GM12878 (cell line): ENCODE measurements around the gene AQP9. TPM values are rescaled to one million over a fixed set of nuclear protein-coding genes. Genes with fewer than 3 reads are reported as not detected.

ENCODE experiments used
- ATAC-seq: fragments of 200-7000 bp; cut with Tn5 transposase; 3 replicates; pipeline ENCODE4 v1.9.1; 2020; ENCODE audit warnings: mild to moderate bottlenecking, moderate library complexity
- BruUV-seq: library from RNA; stranded (reverse); fragments of 400-500 nt; replicated peaks from 2 replicates; lab custom pipeline; 2021; lab: Mats Ljungman, UMichigan
- CTCF ChIA-PET: fragments of 300-600 bp; sonication (Branson Sonifier 250); formaldehyde crosslinking; extraction: SDS; loops from one replicate; lab custom pipeline; 2021; ENCODE audit warnings: inconsistent platforms; lab: Yijun Ruan, JAX
- POLR2A ChIA-PET: fragments of 350-600 bp; formaldehyde crosslinking; extraction: SDS; loops from one replicate; lab custom pipeline; 2021; ENCODE audit warnings: inconsistent platforms; lab: Charles Lee
- RAD21 ChIA-PET: fragments of 300-600 bp; sonication (Branson Sonifier 250); formaldehyde crosslinking; loops from one replicate; lab custom pipeline; 2023; ENCODE audit warnings: antibody characterized with exemption; ENCODE audit not compliant: unreplicated experiment; lab: Charles Lee
- SMC1A ChIA-PET: fragments of 300-600 bp; sonication (Branson Sonifier 250); formaldehyde crosslinking; loops from one replicate; lab custom pipeline; 2023; ENCODE audit not compliant: unreplicated experiment, uncharacterized antibody; lab: Charles Lee
- DNase-seq: peaks from one replicate; pipeline ENCODE4 v3.0.0-alpha.2; 2011; ENCODE audit warnings: low read depth, low spot score
- FAIRE-seq: peaks from 3 replicates; lab custom pipeline; 2011; peaks lifted over from hg19 to GRCh38; lab: Jason Lieb, UNC
- H2AFZ ChIP-seq: 2 replicates; pipeline ENCODE4 v1.6.0; 2011; ENCODE audit warnings: low read depth, low read length, control low read depth; ENCODE audit not compliant: control insufficient read depth
- H3K27ac ChIP-seq: 2 replicates; pipeline ENCODE4 v1.5.1; 2011; ENCODE audit warnings: control low read depth; ENCODE audit not compliant: control insufficient read depth, insufficient read depth
- H3K27me3 ChIP-seq, 2 experiments: replicated peaks in 1 of 2; 2 replicates each; pipeline versions ENCODE4 v1.6.0 to v1.6.1; 2011; ENCODE audit warnings: low read length in 1 of 2; ENCODE audit not compliant: control insufficient read depth in 2 of 2, insufficient read depth in 2 of 2
- H3K36me3 ChIP-seq, 2 experiments: 2 replicates each; pipeline ENCODE4 v1.5.1; 2011; ENCODE audit warnings: low read length in 1 of 2; ENCODE audit not compliant: control insufficient read depth in 2 of 2, insufficient read depth in 2 of 2
- H3K4me1 ChIP-seq: 2 replicates; pipeline ENCODE4 v1.6.1; 2011; ENCODE audit warnings: mild to moderate bottlenecking, low read length, moderate library complexity, mixed read lengths; ENCODE audit not compliant: control insufficient read depth, insufficient read depth
- H3K4me2 ChIP-seq: 2 replicates; pipeline ENCODE4 v1.6.0; 2011; ENCODE audit warnings: control low read depth; ENCODE audit not compliant: control insufficient read depth, insufficient read depth
- H3K4me3 ChIP-seq: fragments of 200-600 bp; sonication (generic); 2 replicates; pipeline ENCODE4 v1.5.1; 2016
- H3K79me2 ChIP-seq: 2 replicates; pipeline ENCODE4 v1.6.0; 2011; ENCODE audit warnings: low read length; ENCODE audit not compliant: control insufficient read depth, insufficient read depth
- H3K9ac ChIP-seq: 2 replicates; pipeline ENCODE4 v1.8.0; 2011; ENCODE audit warnings: low read length, control low read depth, mixed read lengths; ENCODE audit not compliant: control insufficient read depth, insufficient read depth
- H3K9me3 ChIP-seq: replicated peaks from 3 replicates; pipeline ENCODE4 v1.5.1; 2011; ENCODE audit warnings: mild to moderate bottlenecking, low read length; ENCODE audit not compliant: control insufficient read depth, insufficient read depth
- H4K20me1 ChIP-seq: 2 replicates; pipeline ENCODE4 v1.6.0; 2011; ENCODE audit not compliant: control insufficient read depth, insufficient read depth
- E2F4 ChIP-seq: IDR thresholded peaks from 2 replicates; pipeline ENCODE4 v1.6.1; 2012; ENCODE audit warnings: low read depth, low read length, improper control_type of control experiment
- IRF5 ChIP-seq: fragments of 450-650 bp; IDR thresholded peaks from 2 replicates; pipeline ENCODE4 v1.6.1; 2017; ENCODE audit warnings: borderline replicate concordance
- MXI1 ChIP-seq: fragments of 150-350 bp; IDR thresholded peaks from 2 replicates; pipeline ENCODE4 v1.6.1; 2011; ENCODE audit warnings: low read depth, mild to moderate bottlenecking, inconsistent platforms, low read length, improper control_type of control experiment
- SPI1 ChIP-seq: IDR thresholded peaks from 2 replicates; pipeline ENCODE4 v1.6.1; 2011; ENCODE audit warnings: low read depth, mild to moderate bottlenecking, low read length, moderate library complexity, borderline replicate concordance; ENCODE audit not compliant: insufficient read depth
- STAT3 ChIP-seq: IDR thresholded peaks from 2 replicates; pipeline ENCODE4 v1.6.1; 2011; ENCODE audit warnings: low read depth, low read length, improper control_type of control experiment
- TCF12 ChIP-seq: IDR thresholded peaks from 2 replicates; pipeline ENCODE4 v1.6.1; 2011; ENCODE audit warnings: low read depth, mild to moderate bottlenecking, low read length
- ZNF217 ChIP-seq: fragments of 450-650 bp; IDR thresholded peaks from 2 replicates; pipeline ENCODE4 v1.6.1; 2017; ENCODE audit warnings: antibody characterized with exemption, mild to moderate bottlenecking
- WGBS: methylation state at CpG from one replicate; pipeline ENCODE4 v1.1.6; 2016; ENCODE audit warnings: low lambda C conversion rate; ENCODE audit not compliant: insufficient replicate concordance, insufficient coverage; ENCODE audit errors: missing lambda C conversion rate; 5-methylcytosine and 5-hydroxymethylcytosine counted together
- in situ Hi-C: fragments of 300-500 bp; cut with MboI; formaldehyde crosslinking; loops from 9 replicates; pipeline ENCODE4 v1.14.3; 2018; ENCODE audit warnings: mixed read lengths
- intact Hi-C: fragments of 100-400 bp; cut with micrococcal nuclease; formaldehyde crosslinking; loops from one replicate; pipeline ENCODE4 v1.14.2; 2022; ENCODE audit not compliant: unreplicated experiment
- polyA plus RNA-seq, 11 experiments: library from polyadenylated mRNA; depleted of rRNA in 4 of 11; unstranded in 6 of 11; stranded (reverse) in 5 of 11; fragments of >200 nt; fragmentation: Nextera tagmentation in 4 of 11; fragmentation: Illumina TruSeq in 1 of 11; extraction: Ambion mirVana in 4 of 11; extraction: Trizol in 1 of 11; gene quantifications; 1 replicate in 1 of 11; 2 replicates in 10 of 11; pipeline versions ENCODE4 v1.2.1 to v1.2.3, GENCODE V29; 2011 to 2016; ENCODE audit warnings: inconsistent platforms in 2 of 11, missing spikeins in 2 of 11, low read depth in 1 of 11
- total RNA-seq, 4 experiments: library from RNA; depleted of rRNA in 3 of 4; stranded (reverse); fragments of >200 nt in 3 of 4; fragmentation: Illumina TruSeq in 1 of 4; extraction: Trizol in 1 of 4; gene quantifications; 2 replicates each; pipeline versions ENCODE4 v1.2.1 to v1.2.3, GENCODE V29; 2013 to 2021
- TF ChIP-seq, protein P1 (sequence below): fragments of 450-650 bp; IDR thresholded peaks from 2 replicates; pipeline ENCODE4 v1.6.1; 2017; ENCODE audit warnings: mild to moderate bottlenecking, moderate library complexity

Gene AQP9
- total and polyA plus RNA-seq, 10 of the 15 experiments (the other 5 are each of a cell fraction or from before 2014, with no cell fraction given), result 0.05 to 3.0 (median 0.22) TPM

- ChIA-PET RAD21 (no interaction called here), SMC1A (no interaction called here), CTCF (interaction anchor here (3.0 kb wide), 1 partner anchor 15 kb away, joined by 11 read pairs; no protein-coding TSS in a partner anchor), POLR2A (no interaction called here)
- Histone ChIP-seq H3K9ac (no peak overlapping the region), H3K4me3 (no peak overlapping the region), H3K4me1 (no peaks in the 10 kb centered on the region), H3K9me3 (no peaks in the 10 kb centered on the region), H2AFZ (no peak overlapping the region), H3K4me2 (no peak overlapping the region), H3K27ac (no peak overlapping the region), H4K20me1 (no peaks in the 10 kb centered on the region), H3K36me3 (no peaks in the 10 kb centered on the region), H3K79me2 (no peaks in the 10 kb centered on the region), H3K27me3 (no peaks in the 10 kb centered on the region; a peak in 2 of 4 replicates)
- WGBS, result 0% methylated on average over 3 of the region's 3 CpGs
- ATAC-seq, result peak; percentile 75
- FAIRE-seq, result peak; percentile 27
- TF ChIP-seq SPI1 (peak; percentile 84), TCF12 (no peak)
- DNase-seq, result no peak
- BruUV-seq, result no TSS peak
- intact Hi-C loops, result no loop called here
- in situ Hi-C loops, result no loop called here
These were observed 29.0 kb downstream of the AQP9 start for GRCh38 chr15:58167095-58167691.

DNA sequence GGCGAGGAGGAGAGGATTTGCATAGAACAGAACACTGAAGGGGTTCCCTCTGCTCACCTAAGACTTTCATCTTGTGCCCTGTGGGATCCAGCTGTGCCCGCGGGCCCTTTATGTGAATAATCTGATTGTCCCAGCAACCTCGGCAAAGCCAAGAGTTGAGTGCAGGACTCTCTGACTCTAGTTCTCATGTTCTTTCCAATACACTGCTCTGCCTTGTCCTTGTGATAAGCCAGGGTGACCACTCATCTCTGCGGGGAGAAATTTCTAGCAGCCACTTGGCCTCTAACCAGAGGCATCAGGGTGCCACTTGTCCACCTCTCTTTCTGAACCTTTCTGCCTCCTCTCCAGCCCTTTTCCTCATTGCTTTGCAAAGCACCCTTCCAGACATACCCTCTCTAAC is 31.8 kb downstream of the AQP9 start:
- H3K27me3 ChIP-seq, result peaks cover 0 to 3% of the 10 kb centered on the region in 2 experiments; a peak in 1 of 4 replicates
- ChIA-PET SMC1A (interaction anchor here (0.6 kb wide), 1 partner anchor 218 kb away, joined by 3 read pairs; no protein-coding TSS in a partner anchor), POLR2A (no interaction called here), CTCF (interaction anchor here (0.6 to 3.0 kb wide), 2 partner anchors 12 to 22 kb away, joined by 3 to 11 read pairs; no protein-coding TSS in a partner anchor), RAD21 (interaction anchor here (0.6 kb wide), 1 partner anchor 938 kb away, joined by 3 read pairs; no protein-coding TSS in a partner anchor)
- in situ Hi-C loops (no loop called here), intact Hi-C loops (no loop called here)
- whole genome bisulfite sequencing, result 56% methylated on average over 5 of the region's 5 CpGs
- FAIRE-seq (no peak), DNase-seq (no peak), ATAC-seq (no peak)
- no peaks in the 10 kb centered on the region for H4K20me1 ChIP-seq
- no peak overlapping the region for H2AFZ ChIP-seq
- no peak overlapping the region for H3K4me3 ChIP-seq
- no peak overlapping the region for H3K4me2 ChIP-seq
- no peaks in the 10 kb centered on the region for H3K9me3 ChIP-seq
- no TSS peak for BruUV-seq
- no peaks in the 10 kb centered on the region for H3K4me1 ChIP-seq
- no peak overlapping the region for H3K27ac ChIP-seq
- no peak overlapping the region for H3K9ac ChIP-seq
- no peaks in the 10 kb centered on the region for H3K79me2 ChIP-seq
- H3K36me3 ChIP-seq, result no peaks in the 10 kb centered on the region
- TF ChIP-seq E2F4 (no peak), ZNF217 (no peak), IRF5 (no peak), MXI1 (no peak), STAT3 (no peak)
- TF ChIP-seq, protein P1, sequence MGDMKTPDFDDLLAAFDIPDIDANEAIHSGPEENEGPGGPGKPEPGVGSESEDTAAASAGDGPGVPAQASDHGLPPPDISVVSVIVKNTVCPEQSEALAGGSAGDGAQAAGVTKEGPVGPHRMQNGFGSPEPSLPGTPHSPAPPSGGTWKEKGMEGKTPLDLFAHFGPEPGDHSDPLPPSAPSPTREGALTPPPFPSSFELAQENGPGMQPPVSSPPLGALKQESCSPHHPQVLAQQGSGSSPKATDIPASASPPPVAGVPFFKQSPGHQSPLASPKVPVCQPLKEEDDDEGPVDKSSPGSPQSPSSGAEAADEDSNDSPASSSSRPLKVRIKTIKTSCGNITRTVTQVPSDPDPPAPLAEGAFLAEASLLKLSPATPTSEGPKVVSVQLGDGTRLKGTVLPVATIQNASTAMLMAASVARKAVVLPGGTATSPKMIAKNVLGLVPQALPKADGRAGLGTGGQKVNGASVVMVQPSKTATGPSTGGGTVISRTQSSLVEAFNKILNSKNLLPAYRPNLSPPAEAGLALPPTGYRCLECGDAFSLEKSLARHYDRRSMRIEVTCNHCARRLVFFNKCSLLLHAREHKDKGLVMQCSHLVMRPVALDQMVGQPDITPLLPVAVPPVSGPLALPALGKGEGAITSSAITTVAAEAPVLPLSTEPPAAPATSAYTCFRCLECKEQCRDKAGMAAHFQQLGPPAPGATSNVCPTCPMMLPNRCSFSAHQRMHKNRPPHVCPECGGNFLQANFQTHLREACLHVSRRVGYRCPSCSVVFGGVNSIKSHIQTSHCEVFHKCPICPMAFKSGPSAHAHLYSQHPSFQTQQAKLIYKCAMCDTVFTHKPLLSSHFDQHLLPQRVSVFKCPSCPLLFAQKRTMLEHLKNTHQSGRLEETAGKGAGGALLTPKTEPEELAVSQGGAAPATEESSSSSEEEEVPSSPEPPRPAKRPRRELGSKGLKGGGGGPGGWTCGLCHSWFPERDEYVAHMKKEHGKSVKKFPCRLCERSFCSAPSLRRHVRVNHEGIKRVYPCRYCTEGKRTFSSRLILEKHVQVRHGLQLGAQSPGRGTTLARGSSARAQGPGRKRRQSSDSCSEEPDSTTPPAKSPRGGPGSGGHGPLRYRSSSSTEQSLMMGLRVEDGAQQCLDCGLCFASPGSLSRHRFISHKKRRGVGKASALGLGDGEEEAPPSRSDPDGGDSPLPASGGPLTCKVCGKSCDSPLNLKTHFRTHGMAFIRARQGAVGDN, result no peak
